Liver (tissue), 9 donors: ENCODE data around the gene CHRDL2. TPM values are rescaled to one million over a fixed set of nuclear protein-coding genes. Genes with fewer than 3 reads are reported as not detected.

Source experiments
- DNase-seq: peaks from one replicate; pipeline ENCODE4 v3.0.0-alpha.2; 2017; ENCODE audit warnings: low spot score
- H3K27ac ChIP-seq, 2 donors: one replicate each; pipeline ENCODE4 v1.7.0; 2013; ENCODE audit warnings: inconsistent platforms in 2 of 2, low read length in 2 of 2, control low read depth in 1 of 2, low read depth in 1 of 2, mild to moderate bottlenecking in 1 of 2
- H3K27me3 ChIP-seq, 4 donors: one replicate each; pipeline versions ENCODE4 v1.6.1 to v1.7.0; 2013; ENCODE audit warnings: low read length in 3 of 4, inconsistent platforms in 1 of 4, mild to moderate bottlenecking in 1 of 4, moderate library complexity in 1 of 4; ENCODE audit not compliant: control insufficient read depth in 4 of 4, insufficient read depth in 4 of 4
- H3K36me3 ChIP-seq, 4 donors: one replicate each; pipeline versions ENCODE4 v1.6.1 to v1.7.0; 2013; ENCODE audit warnings: low read length in 3 of 4, mild to moderate bottlenecking in 3 of 4, low read depth in 1 of 4, moderate library complexity in 1 of 4; ENCODE audit not compliant: control insufficient read depth in 4 of 4, insufficient read depth in 3 of 4
- H3K4me1 ChIP-seq, 4 donors: one replicate each; pipeline versions ENCODE4 v1.6.1 to v1.7.0; 2013; ENCODE audit warnings: low read length in 3 of 4, mild to moderate bottlenecking in 3 of 4, moderate library complexity in 1 of 4; ENCODE audit not compliant: control insufficient read depth in 4 of 4, insufficient read depth in 4 of 4
- H3K4me3 ChIP-seq, 3 donors: one replicate each; pipeline versions ENCODE4 v1.6.1 to v1.7.0; 2013; ENCODE audit warnings: low read length in 3 of 3, control low read depth in 1 of 3, low read depth in 1 of 3, mild to moderate bottlenecking in 1 of 3
- H3K9ac ChIP-seq, 2 donors: one replicate each; pipeline ENCODE4 v1.7.0; 2013; ENCODE audit warnings: low read length in 2 of 2, mild to moderate bottlenecking in 2 of 2, moderate library complexity in 2 of 2, control low read depth in 1 of 2, low read depth in 1 of 2
- H3K9me3 ChIP-seq, 4 donors: one replicate each; pipeline versions ENCODE4 v1.6.1 to v1.7.0; 2013; ENCODE audit warnings: low read length in 3 of 4; ENCODE audit not compliant: control insufficient read depth in 4 of 4
- EGR1 ChIP-seq, 2 donors: IDR thresholded peaks; 2 replicates each; pipeline ENCODE4 v1.6.1; 2016 to 2018; ENCODE audit warnings: antibody characterized with exemption in 2 of 2, low read depth in 2 of 2
- FOXA1 ChIP-seq: IDR thresholded peaks from 2 replicates; pipeline ENCODE4 v1.6.1; 2016; ENCODE audit warnings: antibody characterized with exemption
- FOXA2 ChIP-seq: IDR thresholded peaks from 2 replicates; pipeline ENCODE4 v1.6.1; 2016; ENCODE audit warnings: antibody characterized with exemption
- GABPA ChIP-seq, 2 donors: IDR thresholded peaks in 1 of 2; conservative IDR thresholded peaks in 1 of 2; 2 replicates each; pipeline ENCODE4 v1.6.1; 2016; ENCODE audit warnings: antibody characterized with exemption in 2 of 2, mild to moderate bottlenecking in 1 of 2, moderate library complexity in 1 of 2
- HNF4G ChIP-seq: IDR thresholded peaks from 2 replicates; pipeline ENCODE4 v1.6.1; 2016; ENCODE audit warnings: antibody characterized with exemption
- JUND ChIP-seq, 2 donors: IDR thresholded peaks; 2 replicates each; pipeline ENCODE4 v1.6.1; 2016; ENCODE audit warnings: antibody characterized with exemption in 2 of 2
- NR2F2 ChIP-seq: IDR thresholded peaks from 2 replicates; pipeline ENCODE4 v1.6.1; 2016; ENCODE audit warnings: antibody characterized with exemption
- RAD21 ChIP-seq, 2 donors: IDR thresholded peaks; 2 replicates each; pipeline ENCODE4 v1.6.1; 2016; ENCODE audit warnings: antibody characterized with exemption in 2 of 2, mild to moderate bottlenecking in 2 of 2
- SP1 ChIP-seq: IDR thresholded peaks from 2 replicates; pipeline ENCODE4 v1.6.1; 2018; ENCODE audit warnings: antibody characterized with exemption, mild to moderate bottlenecking
- TAF1 ChIP-seq: conservative IDR thresholded peaks from 2 replicates; pipeline ENCODE4 v1.6.1; 2016; ENCODE audit warnings: antibody characterized with exemption, mild to moderate bottlenecking
- YY1 ChIP-seq: IDR thresholded peaks from 2 replicates; pipeline ENCODE4 v1.6.1; 2016; ENCODE audit warnings: antibody characterized with exemption, mild to moderate bottlenecking
- WGBS: extraction: QIAGEN DNeasy Blood & Tissue Kit; methylation state at CpG from one replicate; pipeline ENCODE4 v1.1.7; 2013; 5-methylcytosine and 5-hydroxymethylcytosine counted together
- polyA plus RNA-seq, 2 donors: library from polyadenylated mRNA; stranded (reverse) in 1 of 2; unstranded in 1 of 2; fragments of 200-250 nt in 1 of 2; fragments of >200 nt in 1 of 2; fragmentation: Nextera tagmentation in 1 of 2; extraction: Ambion mirVana in 1 of 2; gene quantifications; one replicate each; pipeline versions ENCODE4 v1.2.1 to v1.2.3, GENCODE V29; 2013 to 2015
- total RNA-seq, 2 donors: library from RNA; depleted of rRNA; stranded (reverse); fragments of >200 nt; gene quantifications; one replicate each; pipeline ENCODE4 v1.2.3, GENCODE V29; 2014
- TF ChIP-seq, protein P1 (sequence below): fragments of 150-350 bp; IDR thresholded peaks from 2 replicates; pipeline ENCODE4 v1.5.1; 2017; ENCODE audit warnings: improper control_type of control experiment, low read depth, low read length; ENCODE audit not compliant: missing input control
- TF ChIP-seq, protein P2 (sequence below): IDR thresholded peaks from 2 replicates; pipeline ENCODE4 v1.6.1; 2016; ENCODE audit warnings: antibody characterized with exemption
- TF ChIP-seq, protein P3 (sequence below): IDR thresholded peaks from 2 replicates; pipeline ENCODE4 v1.6.1; 2016; ENCODE audit warnings: antibody characterized with exemption
- donor health status: healthy.
- donor health status: healthy.
- donor health status: healthy.
- donor health status: healthy.
- donor health status: healthy.

Gene CHRDL2
- total and polyA plus RNA-seq, 4 donors: 1.8 to 19.0 (median 15.8) TPM; not detected in 1

- Histone ChIP-seq H3K27me3 (no peaks in the 10 kb centered on the region), H3K4me3 (no peak overlapping the region), H3K36me3 (peaks cover 0 to 2% (median 0%) of the 10 kb centered on the region in 4 donors), H3K9ac (no peak overlapping the region), H3K9me3 (no peaks in the 10 kb centered on the region), H3K27ac (no peak overlapping the region), H3K4me1 (peaks cover 0 to 4% (median 2%) of the 10 kb centered on the region in 4 donors)
- 86% methylated on average over 4 of the region's 4 CpGs for WGBS
- DNase-seq: no peak
- no peak for TF ChIP-seq HNF4G
- TF ChIP-seq, protein P1, sequence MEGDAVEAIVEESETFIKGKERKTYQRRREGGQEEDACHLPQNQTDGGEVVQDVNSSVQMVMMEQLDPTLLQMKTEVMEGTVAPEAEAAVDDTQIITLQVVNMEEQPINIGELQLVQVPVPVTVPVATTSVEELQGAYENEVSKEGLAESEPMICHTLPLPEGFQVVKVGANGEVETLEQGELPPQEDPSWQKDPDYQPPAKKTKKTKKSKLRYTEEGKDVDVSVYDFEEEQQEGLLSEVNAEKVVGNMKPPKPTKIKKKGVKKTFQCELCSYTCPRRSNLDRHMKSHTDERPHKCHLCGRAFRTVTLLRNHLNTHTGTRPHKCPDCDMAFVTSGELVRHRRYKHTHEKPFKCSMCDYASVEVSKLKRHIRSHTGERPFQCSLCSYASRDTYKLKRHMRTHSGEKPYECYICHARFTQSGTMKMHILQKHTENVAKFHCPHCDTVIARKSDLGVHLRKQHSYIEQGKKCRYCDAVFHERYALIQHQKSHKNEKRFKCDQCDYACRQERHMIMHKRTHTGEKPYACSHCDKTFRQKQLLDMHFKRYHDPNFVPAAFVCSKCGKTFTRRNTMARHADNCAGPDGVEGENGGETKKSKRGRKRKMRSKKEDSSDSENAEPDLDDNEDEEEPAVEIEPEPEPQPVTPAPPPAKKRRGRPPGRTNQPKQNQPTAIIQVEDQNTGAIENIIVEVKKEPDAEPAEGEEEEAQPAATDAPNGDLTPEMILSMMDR: no peak
- TF ChIP-seq, protein P2, sequence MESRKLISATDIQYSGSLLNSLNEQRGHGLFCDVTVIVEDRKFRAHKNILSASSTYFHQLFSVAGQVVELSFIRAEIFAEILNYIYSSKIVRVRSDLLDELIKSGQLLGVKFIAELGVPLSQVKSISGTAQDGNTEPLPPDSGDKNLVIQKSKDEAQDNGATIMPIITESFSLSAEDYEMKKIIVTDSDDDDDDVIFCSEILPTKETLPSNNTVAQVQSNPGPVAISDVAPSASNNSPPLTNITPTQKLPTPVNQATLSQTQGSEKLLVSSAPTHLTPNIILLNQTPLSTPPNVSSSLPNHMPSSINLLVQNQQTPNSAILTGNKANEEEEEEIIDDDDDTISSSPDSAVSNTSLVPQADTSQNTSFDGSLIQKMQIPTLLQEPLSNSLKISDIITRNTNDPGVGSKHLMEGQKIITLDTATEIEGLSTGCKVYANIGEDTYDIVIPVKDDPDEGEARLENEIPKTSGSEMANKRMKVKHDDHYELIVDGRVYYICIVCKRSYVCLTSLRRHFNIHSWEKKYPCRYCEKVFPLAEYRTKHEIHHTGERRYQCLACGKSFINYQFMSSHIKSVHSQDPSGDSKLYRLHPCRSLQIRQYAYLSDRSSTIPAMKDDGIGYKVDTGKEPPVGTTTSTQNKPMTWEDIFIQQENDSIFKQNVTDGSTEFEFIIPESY: no peak
- TF ChIP-seq SP1: no peak
- TF ChIP-seq, protein P3, sequence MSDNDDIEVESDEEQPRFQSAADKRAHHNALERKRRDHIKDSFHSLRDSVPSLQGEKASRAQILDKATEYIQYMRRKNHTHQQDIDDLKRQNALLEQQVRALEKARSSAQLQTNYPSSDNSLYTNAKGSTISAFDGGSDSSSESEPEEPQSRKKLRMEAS: no peak
- no peak for TF ChIP-seq YY1
- no peak for TF ChIP-seq GABPA (IDR thresholded peaks at IDR 0.05 in 1 of 2, conservative IDR thresholded peaks at IDR 0.05 in 1 of 2)
- no peak for TF ChIP-seq EGR1 (IDR thresholded peaks at IDR 0.05; ENCODE audit: low read depth in 2 of 2)
- no peak for TF ChIP-seq FOXA2
- no peak for TF ChIP-seq TAF1
- no peak for TF ChIP-seq NR2F2
- no peak for TF ChIP-seq RAD21 (IDR thresholded peaks at IDR 0.05)
These were observed 46.7 kb upstream of the CHRDL2 start for GRCh38 chr11:74777877-74778276.

DNA sequence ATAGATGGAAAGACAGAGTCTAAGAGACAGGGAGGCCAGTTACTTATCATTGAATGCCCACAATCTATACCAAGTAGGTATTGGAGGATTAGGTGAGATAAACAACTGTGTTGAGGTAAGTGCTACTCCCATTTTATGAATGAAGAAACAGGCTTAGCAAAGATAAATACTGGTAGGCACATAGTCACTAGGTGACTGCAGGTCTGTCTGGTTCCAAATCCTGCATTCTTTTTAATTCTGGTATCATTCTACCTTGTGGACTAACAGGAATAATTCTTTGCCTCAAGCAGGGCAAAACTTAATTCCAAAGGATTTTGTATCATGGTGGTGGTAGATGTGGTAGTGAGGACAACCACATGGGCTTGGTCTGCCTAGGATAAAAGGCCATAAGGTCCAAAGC, 45.8 kb upstream of the CHRDL2 start:
- H3K4me1 ChIP-seq: peaks cover 0 to 4% (median 2%) of the 10 kb centered on the region in 4 donors
- no peak overlapping the region for H3K4me3 ChIP-seq
- no peaks in the 10 kb centered on the region for H3K27me3 ChIP-seq
- H3K36me3 ChIP-seq: peaks cover 0 to 2% (median 0%) of the 10 kb centered on the region in 4 donors
- H3K9ac ChIP-seq: no peak overlapping the region
- H3K9me3 ChIP-seq: no peaks in the 10 kb centered on the region
- no peak for DNase-seq
- TF ChIP-seq EGR1 (IDR thresholded peaks at IDR 0.05; ENCODE audit: low read depth in 2 of 2) (no peak), JUND (IDR thresholded peaks at IDR 0.05) (no peak), FOXA1 (no peak), TAF1 (no peak), YY1 (no peak), SP1 (no peak), HNF4G (no peak), GABPA (IDR thresholded peaks at IDR 0.05 in 1 of 2, conservative IDR thresholded peaks at IDR 0.05 in 1 of 2) (no peak), FOXA2 (no peak)
- TF ChIP-seq, protein P1: no peak
- TF ChIP-seq, protein P2: no peak
- TF ChIP-seq, protein P3: no peak
- H3K27ac ChIP-seq: no peak overlapping the region
